ENCODE data around the gene SLC23A1. TPM values are rescaled to one million over a fixed set of nuclear protein-coding genes. Genes with fewer than 3 reads are reported as not detected.

Gene SLC23A1
- total RNA-seq, 1 donor from 2014 or later, result 1.4 TPM

GRCh38 chr5:139415869-139416268, 32.8 kb upstream of the SLC23A1 start:
- no peak overlapping the region for H3K4me3 ChIP-seq
- TF ChIP-seq, protein P1, sequence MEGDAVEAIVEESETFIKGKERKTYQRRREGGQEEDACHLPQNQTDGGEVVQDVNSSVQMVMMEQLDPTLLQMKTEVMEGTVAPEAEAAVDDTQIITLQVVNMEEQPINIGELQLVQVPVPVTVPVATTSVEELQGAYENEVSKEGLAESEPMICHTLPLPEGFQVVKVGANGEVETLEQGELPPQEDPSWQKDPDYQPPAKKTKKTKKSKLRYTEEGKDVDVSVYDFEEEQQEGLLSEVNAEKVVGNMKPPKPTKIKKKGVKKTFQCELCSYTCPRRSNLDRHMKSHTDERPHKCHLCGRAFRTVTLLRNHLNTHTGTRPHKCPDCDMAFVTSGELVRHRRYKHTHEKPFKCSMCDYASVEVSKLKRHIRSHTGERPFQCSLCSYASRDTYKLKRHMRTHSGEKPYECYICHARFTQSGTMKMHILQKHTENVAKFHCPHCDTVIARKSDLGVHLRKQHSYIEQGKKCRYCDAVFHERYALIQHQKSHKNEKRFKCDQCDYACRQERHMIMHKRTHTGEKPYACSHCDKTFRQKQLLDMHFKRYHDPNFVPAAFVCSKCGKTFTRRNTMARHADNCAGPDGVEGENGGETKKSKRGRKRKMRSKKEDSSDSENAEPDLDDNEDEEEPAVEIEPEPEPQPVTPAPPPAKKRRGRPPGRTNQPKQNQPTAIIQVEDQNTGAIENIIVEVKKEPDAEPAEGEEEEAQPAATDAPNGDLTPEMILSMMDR (IDR thresholded peaks at IDR 0.05), result no peak
- no peaks in the 10 kb centered on the region for H3K9me3 ChIP-seq
- peaks cover 25% of the 10 kb centered on the region for H3K36me3 ChIP-seq
- peaks cover 32% of the 10 kb centered on the region for H3K4me1 ChIP-seq
- ATAC-seq (no peak), DNase-seq (no peak)
- no peak overlapping the region for H3K27ac ChIP-seq
- H3K27me3 ChIP-seq (ENCODE audit: low read depth), result no peaks in the 10 kb centered on the region
- intact Hi-C loops (cut with DNase I), result no loop called here

GRCh38 chr5:139415221-139415861, 32.2 kb upstream of the SLC23A1 start:
- H3K36me3 ChIP-seq, result peaks cover 25% of the 10 kb centered on the region
- no peak overlapping the region for H3K4me3 ChIP-seq
- no peak overlapping the region for H3K27ac ChIP-seq
- intact Hi-C loops (cut with DNase I), result no loop called here
- DNase-seq, result no peak
- peak in 1 of 2 donors; percentile 16 for ATAC-seq
- H3K27me3 ChIP-seq (ENCODE audit: low read depth), result no peaks in the 10 kb centered on the region
- no peaks in the 10 kb centered on the region for H3K9me3 ChIP-seq
- TF ChIP-seq, protein P1 (IDR thresholded peaks at IDR 0.05), result no peak
- peaks cover 32% of the 10 kb centered on the region for H3K4me1 ChIP-seq

DNA sequence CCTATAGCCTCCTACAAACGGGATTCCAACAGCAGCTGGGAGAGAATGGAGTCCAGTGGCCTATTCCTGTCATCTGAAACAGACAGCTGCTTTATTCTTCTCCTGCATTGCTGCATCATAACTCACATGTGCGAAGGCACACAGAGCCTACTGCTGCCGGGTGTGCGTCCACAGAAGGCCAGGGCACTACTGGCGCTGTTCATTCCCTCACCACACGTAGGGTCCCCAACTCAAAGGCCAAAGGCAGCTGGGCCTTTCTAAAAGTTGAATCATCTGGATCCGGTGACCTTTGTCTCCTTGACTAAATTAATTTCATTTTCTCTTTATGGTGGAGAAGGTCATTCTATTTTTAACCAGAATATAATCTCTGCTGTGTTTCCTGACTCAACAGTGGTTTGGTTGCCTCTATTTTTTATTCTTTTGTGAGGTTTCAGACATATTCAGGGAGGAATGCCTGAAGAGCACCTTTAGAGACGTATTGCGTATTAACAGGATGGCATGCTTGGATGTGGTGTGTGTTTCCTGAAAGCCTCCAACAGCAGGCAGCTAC, 31.6 kb upstream of the SLC23A1 start:
- peaks cover 32% of the 10 kb centered on the region for H3K4me1 ChIP-seq
- H3K27me3 ChIP-seq (ENCODE audit: low read depth), result no peaks in the 10 kb centered on the region
- no peak overlapping the region for H3K27ac ChIP-seq
- H3K9me3 ChIP-seq, result no peaks in the 10 kb centered on the region
- no peak for DNase-seq
- TF ChIP-seq, protein P1 (IDR thresholded peaks at IDR 0.05), result no peak
- ATAC-seq, result no peak
- peaks cover 21% of the 10 kb centered on the region for H3K36me3 ChIP-seq
- intact Hi-C loops (cut with DNase I), result no loop called here
- H3K4me3 ChIP-seq, result no peak overlapping the region

GRCh38 chr5:139413963-139414362, 30.9 kb upstream of the SLC23A1 start:
- Histone ChIP-seq H3K27ac (no peak overlapping the region), H3K4me1 (peaks cover 27% of the 10 kb centered on the region), H3K4me3 (no peak overlapping the region)

DNA sequence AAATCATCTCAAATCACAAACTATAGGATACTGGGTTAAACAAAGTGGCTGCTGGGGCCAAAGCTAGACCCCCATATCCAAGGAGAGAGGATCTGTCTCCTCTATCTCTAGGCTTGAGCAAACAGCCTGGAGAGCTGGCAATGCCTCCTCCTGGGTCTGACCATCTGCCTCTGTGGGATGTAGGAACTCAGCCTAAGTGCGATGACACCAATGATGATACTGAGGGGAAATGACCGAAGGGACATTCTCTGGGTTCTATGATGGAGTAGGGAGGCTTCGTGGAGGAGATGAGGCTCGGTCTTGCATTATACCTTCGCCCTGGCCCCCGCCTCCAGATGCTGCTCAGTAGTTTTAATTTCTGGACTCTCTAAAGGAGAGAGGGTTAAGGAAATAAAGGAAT, 30.1 kb upstream of the SLC23A1 start:
- Histone ChIP-seq H3K36me3 (peaks cover 13% of the 10 kb centered on the region), H3K27ac (no peak overlapping the region), H3K9me3 (no peaks in the 10 kb centered on the region), H3K4me3 (no peak overlapping the region), H3K27me3 (ENCODE audit: low read depth) (no peaks in the 10 kb centered on the region), H3K4me1 (peaks cover 19% of the 10 kb centered on the region)
- ATAC-seq (no peak), DNase-seq (no peak)
- intact Hi-C loops (cut with DNase I), result no loop called here
- TF ChIP-seq, protein P1 (IDR thresholded peaks at IDR 0.05), result no peak

More at GRCh38 chr5:139413963-139414362, 30.9 kb upstream of the SLC23A1 start:
- H3K27me3 ChIP-seq (ENCODE audit: low read depth), result no peaks in the 10 kb centered on the region
- H3K9me3 ChIP-seq, result no peaks in the 10 kb centered on the region
- TF ChIP-seq, protein P1 (IDR thresholded peaks at IDR 0.05), result no peak
- intact Hi-C loops (cut with DNase I), result no loop called here
- H3K36me3 ChIP-seq, result peaks cover 14% of the 10 kb centered on the region
- DNase-seq (no peak), ATAC-seq (no peak)
